ENCODE results near the gene PIGK. TPM values are rescaled to one million over a fixed set of nuclear protein-coding genes. Genes with fewer than 3 reads are reported as not detected.
A peak's percentile ranks its signal among the peaks of the same experiment; 100 is the strongest.

Gene PIGK
- total and polyA plus RNA-seq, 2 of the 4 experiments (the other 2 are of a cell fraction): 15.6 to 21.2 TPM

- H3K4me3 ChIP-seq (ENCODE audit: insufficient read depth, low read depth, low read length): no peak overlapping the region
- no peaks in the 10 kb centered on the region for H3K9me1 ChIP-seq (ENCODE audit: insufficient read depth, low read length)
- H3K4me2 ChIP-seq (ENCODE audit: low read depth, low read length): no peak overlapping the region
- ChIA-PET CTCF (no interaction called here), POLR2A (ENCODE audit: unreplicated experiment) (no interaction called here)
- no peak overlapping the region for H2BK15ac ChIP-seq (ENCODE audit: low read depth, low read length)
- no peak overlapping the region for H2BK120ac ChIP-seq (ENCODE audit: low read depth, low read length)
- H3K79me1 ChIP-seq (ENCODE audit: low read depth in 1 of 2, low read length in 2 of 2): no peaks in the 10 kb centered on the region
- dilution Hi-C loops (cut with HindIII; ENCODE audit: low sequenced_read_pairs, unreplicated experiment): no loop called here
- no peaks in the 10 kb centered on the region for H3K9me3 ChIP-seq (ENCODE audit: control insufficient read depth, insufficient read depth, low read length)
- H3K9ac ChIP-seq (ENCODE audit: low read depth, low read length): no peak overlapping the region
- no peak overlapping the region for H4K91ac ChIP-seq (ENCODE audit: insufficient read depth, low read depth, low read length)
- no peak overlapping the region for H2AK9ac ChIP-seq (replicated peaks; ENCODE audit: low read depth, low read length, poor library complexity)
- no peaks in the 10 kb centered on the region for H3K4me1 ChIP-seq (ENCODE audit: control insufficient read depth, insufficient read depth, low read length)
- no peak overlapping the region for H3K18ac ChIP-seq (ENCODE audit: low read depth, low read length)
- DNase-seq: no peak
- H2BK5ac ChIP-seq (ENCODE audit: low read depth, low read length, poor library complexity, severe bottlenecking): no peak overlapping the region
- 52% methylated on average over 2 of the region's 10 CpGs; no CpG with 5 or more reads in 1 of the 2 experiments for WGBS, 2 experiments (ENCODE audit: extremely low coverage in 2 of 2, insufficient read length in 1 of 2)
- no peak overlapping the region for H2BK20ac ChIP-seq (ENCODE audit: low read depth, low read length)
- BruUV-seq (replicated peaks): no TSS peak
- H3K27me3 ChIP-seq (ENCODE audit: control insufficient read depth, insufficient read depth, low read length): no peaks in the 10 kb centered on the region
- H2AK5ac ChIP-seq (ENCODE audit: low read depth, low read length): no peak overlapping the region
- H4K5ac ChIP-seq (ENCODE audit: low read depth, low read length): no peak overlapping the region
- H3K23ac ChIP-seq (ENCODE audit: low read depth, low read length): no peak overlapping the region
- TF ChIP-seq NFE2L2 (IDR thresholded peaks at IDR 0.05; ENCODE audit: low read depth, low read length) (no peak), MAZ (IDR thresholded peaks at IDR 0.05; ENCODE audit: borderline replicate concordance, low read depth, low read length) (no peak), FOS (IDR thresholded peaks at IDR 0.05; ENCODE audit: low read depth, low read length) (no peak), MXI1 (IDR thresholded peaks at IDR 0.05; ENCODE audit: borderline replicate concordance, low read depth, low read length) (no peak), CHD1 (IDR thresholded peaks at IDR 0.05; ENCODE audit: low read depth, low read length) (no peak), RCOR1 (IDR thresholded peaks at IDR 0.05; ENCODE audit: insufficient replicate concordance, low read length) (no peak), SMC3 (IDR thresholded peaks at IDR 0.05; ENCODE audit: low read depth, low read length) (no peak), ELK1 (IDR thresholded peaks at IDR 0.05; ENCODE audit: borderline replicate concordance, low read depth, low read length) (no peak), CTCF (conservative IDR thresholded peaks at IDR 0.05; ENCODE audit: low read depth, low read length) (no peak), RAD21 (IDR thresholded peaks at IDR 0.05; ENCODE audit: low read length) (no peak), POLR2A (IDR thresholded peaks at IDR 0.05; ENCODE audit: low read depth, low read length) (no peak), CEBPB (IDR thresholded peaks at IDR 0.05; ENCODE audit: low read depth, low read length) (no peak), USF2 (IDR thresholded peaks at IDR 0.05; ENCODE audit: low read depth, low read length) (no peak), BHLHE40 (IDR thresholded peaks at IDR 0.05; ENCODE audit: low read depth, low read length) (no peak), MAFK (IDR thresholded peaks at IDR 0.05; ENCODE audit: low read depth, low read length) (no peak), RFX5 (IDR thresholded peaks at IDR 0.05; ENCODE audit: low read depth, low read length) (no peak)
- no peak overlapping the region for H3K27ac ChIP-seq (ENCODE audit: insufficient read depth, low read length)
- H3K14ac ChIP-seq (replicated peaks; ENCODE audit: low read depth, low read length): no peak overlapping the region
- no peak overlapping the region for H4K8ac ChIP-seq (ENCODE audit: low read depth in 2 of 2, low read length in 2 of 2)
- intact Hi-C loops (cut with micrococcal nuclease): no loop called here
- no peak overlapping the region for H3K56ac ChIP-seq (ENCODE audit: extremely low read depth, insufficient read depth, low read length)
- no peak overlapping the region for H3K4ac ChIP-seq (ENCODE audit: low read depth, low read length)
- H3K36me3 ChIP-seq (ENCODE audit: control insufficient read depth, insufficient read depth, low read length): no peaks in the 10 kb centered on the region
- no peak for ATAC-seq (ENCODE audit: low read depth)
- in situ Hi-C loops (cut with MboI; ENCODE audit: low sequenced_read_pairs): no loop called here
- peak overlapping the region; percentile 15 for H2AFZ ChIP-seq (replicated peaks; ENCODE audit: low read length, poor library complexity)
- H4K20me1 ChIP-seq (ENCODE audit: insufficient read depth, low read length): no peaks in the 10 kb centered on the region
Observed at GRCh38 chr1:77104672-77105071, 114.6 kb downstream of the PIGK start.

Data from IMR-90 (cell line).